ENCODE measurements around the gene RASGEF1C. TPM values are rescaled to one million over a fixed set of nuclear protein-coding genes. Genes with fewer than 3 reads are reported as not detected.

The RASGEF1C gene
- total and polyA plus RNA-seq, 2 of the 13 experiments (the other 11 are each of a cell fraction or from before 2014, with no cell fraction given), result not detected

GRCh38 chr5:180233729-180234128 lies 24.7 kb upstream of the RASGEF1C start (continued):
- TF ChIP-seq ZUFSP (CRISPR knock-in tag; IDR thresholded peaks at IDR 0.05; ENCODE audit: borderline replicate concordance), result no peak
- TF ChIP-seq CREM (IDR thresholded peaks at IDR 0.05), result peak; percentile 27; the same call in 1 of the 2 replicates
- no peak for TF ChIP-seq CREM (CRISPR knock-in tag; IDR thresholded peaks at IDR 0.05)
- TF ChIP-seq ZNF687 (CRISPR knock-in tag; IDR thresholded peaks at IDR 0.05), result peak; percentile 32
- 0 out of 2 replicates have a peak, but pooled peaks have one; percentile 10 for TF ChIP-seq MIXL1 (CRISPR knock-in tag; IDR thresholded peaks at IDR 0.05)
- no peak for TF ChIP-seq PHF8 (CRISPR knock-in tag; IDR thresholded peaks at IDR 0.05)
- no peak for TF ChIP-seq MAF1 (CRISPR knock-in tag; IDR thresholded peaks at IDR 0.05; ENCODE audit: borderline replicate concordance)
- no peak for TF ChIP-seq FOXM1 (CRISPR knock-in tag; IDR thresholded peaks at IDR 0.05)
- 0 out of 2 replicates have a peak, but pooled peaks have one; percentile 21 for TF ChIP-seq NCOR1 (IDR thresholded peaks at IDR 0.05; ENCODE audit: borderline replicate concordance, low read length)
- no peak for TF ChIP-seq ETS1 (CRISPR knock-in tag; IDR thresholded peaks at IDR 0.05)
- TF ChIP-seq ARID5B (CRISPR knock-in tag; IDR thresholded peaks at IDR 0.05), result peak; percentile 45
- TF ChIP-seq ZNF616 (CRISPR knock-in tag; IDR thresholded peaks at IDR 0.05; ENCODE audit: low read depth), result no peak
- TF ChIP-seq ZNF562 (CRISPR knock-in tag; IDR thresholded peaks at IDR 0.05; ENCODE audit: borderline replicate concordance), result no peak
- no peak for TF ChIP-seq KAT8 (CRISPR knock-in tag; IDR thresholded peaks at IDR 0.05)
- no peak for TF ChIP-seq MYNN (CRISPR knock-in tag; IDR thresholded peaks at IDR 0.05; ENCODE audit: low read depth)
- peak; percentile 56 for TF ChIP-seq BCL6 (CRISPR knock-in tag; IDR thresholded peaks at IDR 0.05)
